WTC11 (cell line): Measurements from ENCODE around the gene ANKRD61. TPM values are rescaled to one million over a fixed set of nuclear protein-coding genes. Genes with fewer than 3 reads are reported as not detected.
"Not testable (repeated sequence)": the region's sequence is repeated elsewhere in the genome, so short reads cannot be mapped to it uniquely, and the experiment has no call there.

Experiments used
- ATAC-seq: fragments of 200-7000 bp; cut with Tn5 transposase; 2 replicates; pipeline ENCODE4 v1.10.0; 2021; ENCODE audit warnings: mild to moderate bottlenecking, moderate library complexity
- Bru-seq: library from RNA; stranded (reverse); fragments of 400-500 nt; gene quantifications from one replicate; lab custom pipeline; 2021; lab: Mats Ljungman, UMichigan
- CTCF ChIA-PET: fragments of 300-600 bp; sonication (Branson Sonifier 250); formaldehyde crosslinking; loops from one replicate; lab custom pipeline; 2021; ENCODE audit warnings: antibody characterized with exemption; lab: Charles Lee
- POLR2A ChIA-PET: fragments of 350-600 bp; sonication (Branson Sonifier 250); formaldehyde crosslinking; loops from one replicate; lab custom pipeline; 2021; ENCODE audit warnings: antibody characterized with exemption; lab: Charles Lee
- DNase-seq: peaks from one replicate; pipeline ENCODE4 v3.0.0; 2021; ENCODE audit warnings: low spot score
- H3K27ac Mint-ChIP-seq: 2 replicates; pipeline ENCODE4 v1.8.0; 2021; ENCODE audit warnings: mixed read lengths
- H3K27me3 Mint-ChIP-seq: 2 replicates; pipeline ENCODE4 v1.8.0; 2021; ENCODE audit warnings: low read depth, mild to moderate bottlenecking, moderate library complexity, mixed read lengths
- H3K36me3 Mint-ChIP-seq: 2 replicates; pipeline ENCODE4 v1.8.0; 2021; ENCODE audit warnings: mixed read lengths
- H3K4me1 Mint-ChIP-seq: 2 replicates; pipeline ENCODE4 v1.8.0; 2022; ENCODE audit warnings: mixed read lengths
- H3K4me3 Mint-ChIP-seq: 2 replicates; pipeline ENCODE4 v1.8.0; 2021; ENCODE audit warnings: mild to moderate bottlenecking, moderate library complexity, mixed read lengths
- H3K9me3 Mint-ChIP-seq: 2 replicates; pipeline ENCODE4 v1.8.0; 2021; ENCODE audit warnings: mixed read lengths
- CREB1 ChIP-seq: sonication (generic); formaldehyde crosslinking; IDR thresholded peaks from 2 replicates; pipeline ENCODE4 v1.8.0; 2023; ENCODE audit warnings: mild to moderate bottlenecking, missing genetic modification reagents
- CREM ChIP-seq: sonication (generic); formaldehyde crosslinking; IDR thresholded peaks from 2 replicates; pipeline ENCODE4 v1.8.1; 2022; ENCODE audit warnings: mild to moderate bottlenecking, missing genetic modification reagents, moderate library complexity
- ESRRA ChIP-seq: sonication (generic); formaldehyde crosslinking; IDR thresholded peaks from 2 replicates; pipeline ENCODE4 v1.8.1; 2022; ENCODE audit warnings: mild to moderate bottlenecking, missing genetic modification reagents, borderline replicate concordance
- FOXJ3 ChIP-seq: sonication (generic); formaldehyde crosslinking; IDR thresholded peaks from 2 replicates; pipeline ENCODE4 v1.9.0; 2021; ENCODE audit warnings: missing genetic modification reagents, mild to moderate bottlenecking, borderline replicate concordance
- FOXK1 ChIP-seq: sonication (generic); formaldehyde crosslinking; IDR thresholded peaks from 2 replicates; pipeline ENCODE4 v1.8.0; 2022; ENCODE audit warnings: mild to moderate bottlenecking, moderate library complexity, missing genetic modification reagents
- GRHL2 ChIP-seq: fragments of 250-450 bp; sonication (Bioruptor Pico); IDR thresholded peaks from 2 replicates; pipeline ENCODE4 v1.8.0; 2022; ENCODE audit warnings: mild to moderate bottlenecking, moderate library complexity; ENCODE audit not compliant: insufficient replicate concordance, severe bottlenecking
- MXD4 ChIP-seq: fragments of 250-450 bp; sonication (Bioruptor Pico); IDR thresholded peaks from 2 replicates; pipeline ENCODE4 v1.8.0; 2021; ENCODE audit warnings: mild to moderate bottlenecking, moderate library complexity, borderline replicate concordance
- NFE2L1 ChIP-seq: sonication (generic); formaldehyde crosslinking; IDR thresholded peaks from 2 replicates; pipeline ENCODE4 v1.8.1; 2023; ENCODE audit warnings: missing genetic modification reagents
- OVOL2 ChIP-seq: fragments of 250-450 bp; sonication (Bioruptor Pico); IDR thresholded peaks from 2 replicates; pipeline ENCODE4 v1.9.0; 2021; ENCODE audit warnings: mild to moderate bottlenecking, borderline replicate concordance
- PRRX2 ChIP-seq: fragments of 250-450 bp; sonication (Bioruptor Pico); IDR thresholded peaks from 2 replicates; pipeline ENCODE4 v1.8.0; 2021; ENCODE audit warnings: mild to moderate bottlenecking
- RELA ChIP-seq: sonication (generic); formaldehyde crosslinking; IDR thresholded peaks from 2 replicates; pipeline ENCODE4 v1.8.1; 2022; ENCODE audit warnings: missing genetic modification reagents, mild to moderate bottlenecking, borderline replicate concordance
- SMAD4 ChIP-seq: sonication (generic); formaldehyde crosslinking; IDR thresholded peaks from 2 replicates; pipeline ENCODE4 v1.8.0; 2022; ENCODE audit warnings: mild to moderate bottlenecking, missing genetic modification reagents
- ZNF317 ChIP-seq: sonication (generic); formaldehyde crosslinking; IDR thresholded peaks from 2 replicates; pipeline ENCODE4 v1.8.1; 2023; ENCODE audit warnings: low read depth, mild to moderate bottlenecking, moderate library complexity, missing genetic modification reagents, borderline replicate concordance
- ZNF671 ChIP-seq: fragments of 250-450 bp; sonication (Bioruptor Pico); IDR thresholded peaks from 2 replicates; pipeline ENCODE4 v1.8.0; 2021; ENCODE audit warnings: mild to moderate bottlenecking
- long read RNA-seq, 3 experiments: library from RNA in 1 of 3; library from capped mRNA in 1 of 3; library from polyadenylated mRNA in 1 of 3; unstranded in 2 of 3; stranded (forward) in 1 of 3; transcript quantifications; one replicate each; pipeline ENCODE4 v2.0.0, GENCODE V29; 2021
- total RNA-seq: library from RNA; stranded (reverse); gene quantifications from 3 replicates; pipeline ENCODE4 v1.2.3, GENCODE V29; 2021
- TF ChIP-seq, protein P1 (sequence below): sonication (generic); formaldehyde crosslinking; IDR thresholded peaks from 2 replicates; pipeline ENCODE4 v1.8.0; 2022; ENCODE audit warnings: mild to moderate bottlenecking, missing genetic modification reagents
- TF ChIP-seq, protein P2 (sequence below): fragments of 250-450 bp; sonication (Bioruptor Pico); IDR thresholded peaks from 2 replicates; pipeline ENCODE4 v1.9.0; 2021; ENCODE audit warnings: mild to moderate bottlenecking
- TF ChIP-seq, protein P3 (sequence below): sonication (generic); formaldehyde crosslinking; IDR thresholded peaks from 2 replicates; pipeline ENCODE4 v1.8.1; 2023; ENCODE audit warnings: mild to moderate bottlenecking, missing genetic modification reagents, borderline replicate concordance
- TF ChIP-seq, protein P4 (sequence below): sonication (generic); formaldehyde crosslinking; IDR thresholded peaks from 2 replicates; pipeline ENCODE4 v1.8.1; 2022; ENCODE audit warnings: missing genetic modification reagents, borderline replicate concordance
- TF ChIP-seq, protein P5 (sequence below): fragments of 250-450 bp; sonication (Bioruptor Pico); conservative IDR thresholded peaks from 2 replicates; pipeline ENCODE4 v1.9.0; 2021; ENCODE audit warnings: mild to moderate bottlenecking

The ANKRD61 gene
- total RNA-seq, result not detected in 3 replicates
- Bru-seq, nascent RNA, result percentile 29 among the genes with signal in this experiment
- long read RNA-seq, experiment 1, result 0 reads
- long read RNA-seq, experiment 2, result 0 reads
- long read RNA-seq, experiment 3, result 0 reads

DNA sequence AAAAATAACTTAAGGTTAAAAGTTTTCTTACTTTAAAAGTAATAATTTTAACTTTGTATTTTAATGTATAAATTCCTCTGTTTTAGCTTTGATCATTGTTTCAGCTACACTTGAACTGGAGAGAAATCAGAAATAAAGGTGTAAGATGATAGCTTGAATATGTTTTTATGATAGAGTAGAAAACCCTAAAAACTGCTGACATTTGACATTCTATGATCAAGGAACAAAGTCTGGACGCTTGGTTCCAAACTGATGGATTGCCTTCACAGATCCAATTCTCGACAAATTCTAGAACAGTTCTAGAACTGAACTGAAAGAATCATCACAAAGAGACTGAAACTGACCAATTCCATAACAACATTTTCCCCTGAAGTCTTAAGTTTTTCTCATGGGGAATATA, at the start of gene ANKRD61:
Gene ANKRD61, plus strand, starts transcription at position 389 of the 400 bp plus-strand sequence. Its CDS starts 0 bp downstream, at position 389.
- H3K9me3 Mint-ChIP-seq, result no peaks in the 10 kb centered on the region
- H3K4me3 Mint-ChIP-seq, result no peak within 1 kb of the TSS
- peaks cover 64% of the 10 kb centered on the region for H3K36me3 Mint-ChIP-seq
- ChIA-PET POLR2A (interaction anchor here (1.1 kb wide), 1 partner anchor 22 kb away, joined by 3 read pairs; the partner anchor contains the start of genes AIMP2 and PMS2), CTCF (interaction anchor here (1.4 kb wide), 1 partner anchor 174 kb away, joined by 3 read pairs; no protein-coding TSS in a partner anchor)
- TF ChIP-seq SMAD4 (CRISPR knock-in tag) (no peak), ZNF671 (CRISPR knock-in tag) (no peak), FOXK1 (CRISPR knock-in tag) (no peak), MXD4 (CRISPR knock-in tag) (no peak), CREM (no peak), RELA (CRISPR knock-in tag) (no peak)
- TF ChIP-seq, protein P1, sequence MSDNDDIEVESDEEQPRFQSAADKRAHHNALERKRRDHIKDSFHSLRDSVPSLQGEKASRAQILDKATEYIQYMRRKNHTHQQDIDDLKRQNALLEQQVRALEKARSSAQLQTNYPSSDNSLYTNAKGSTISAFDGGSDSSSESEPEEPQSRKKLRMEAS (CRISPR knock-in tag), result no peak
- H3K4me1 Mint-ChIP-seq, result peaks cover 2% of the 10 kb centered on the region; the same call in 1 of the 2 replicates
- H3K27ac Mint-ChIP-seq, result 0 out of 2 replicates have a peak within 1 kb of the TSS, but pooled peaks have one; percentile 6
- DNase-seq (no peak), ATAC-seq (no peak)
- H3K27me3 Mint-ChIP-seq, result no peaks in the 10 kb centered on the region

DNA sequence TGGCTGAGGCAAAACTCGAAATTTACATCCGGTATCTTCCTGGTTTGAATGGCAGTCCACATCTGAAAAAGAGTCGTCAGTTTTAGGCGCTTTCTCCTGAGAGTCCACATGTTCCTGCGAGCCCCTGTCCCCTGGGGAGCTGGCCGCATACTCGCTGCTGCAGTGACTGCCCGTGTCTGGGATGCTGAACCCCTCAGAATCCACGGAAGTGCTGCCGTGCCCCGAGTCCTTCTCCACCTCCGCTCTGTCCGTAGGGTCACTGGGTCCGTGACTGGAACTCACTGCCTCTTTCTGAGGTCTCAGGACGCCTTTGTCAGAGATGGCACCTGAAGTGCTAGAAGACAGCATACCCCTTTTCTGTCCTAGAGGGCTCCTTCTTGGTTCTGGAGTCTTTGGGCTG, 44.1 kb upstream of the ANKRD61 start:
- CTCF ChIA-PET, DNase-seq, H3K9me3 Mint-ChIP-seq, H3K27me3 Mint-ChIP-seq, H3K4me3 Mint-ChIP-seq, H3K4me1 Mint-ChIP-seq, ATAC-seq, H3K27ac Mint-ChIP-seq: not testable (repeated sequence)
- H3K36me3 Mint-ChIP-seq, result peaks cover 39% of the 10 kb centered on the region
- POLR2A ChIA-PET, result interaction anchor here (0.5 kb wide), 1 partner anchor 50 kb away, joined by 4 read pairs; no protein-coding TSS in a partner anchor

DNA sequence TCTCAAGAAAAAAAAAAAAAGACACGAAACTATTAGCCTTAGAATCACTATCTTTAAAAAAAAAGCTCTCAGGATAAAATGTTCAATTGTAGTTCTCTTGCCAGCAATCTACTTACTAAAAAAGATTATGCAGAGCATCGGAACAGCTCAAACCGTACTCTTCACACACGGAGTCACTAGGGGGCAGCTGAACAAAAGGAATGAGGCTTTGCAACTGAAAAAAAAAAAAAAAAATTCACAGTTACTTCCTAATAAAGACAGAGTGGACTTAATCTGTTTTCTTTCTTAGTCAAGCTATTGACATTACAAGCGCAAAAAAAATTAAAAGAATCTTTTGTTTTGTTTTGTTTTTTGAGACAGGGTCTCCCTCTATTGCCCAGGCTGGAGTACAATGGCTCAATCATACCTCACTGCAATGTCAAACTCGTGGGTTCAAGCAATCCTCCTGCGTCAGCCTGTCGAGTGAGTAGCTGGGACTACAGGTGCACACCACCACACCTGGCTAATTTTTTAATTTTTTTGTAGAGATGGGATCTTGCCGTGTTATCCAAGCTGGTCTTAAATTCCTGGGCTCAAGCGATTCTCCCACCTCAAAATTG, 33.9 kb upstream of the ANKRD61 start:
- ChIA-PET POLR2A (interaction anchor here (0.6 kb wide), 1 partner anchor 121 kb away, joined by 3 read pairs; no protein-coding TSS in a partner anchor), CTCF (interaction anchor here (0.7 to 1.8 kb wide), 7 partner anchors 11 to 349 kb away, joined by 4 to 11 read pairs (median 6); partner anchors contain the start of genes AIMP2 and PMS2)
- ATAC-seq, result no peak
- H3K4me1 Mint-ChIP-seq, result no peaks in the 10 kb centered on the region
- no peak overlapping the region for H3K4me3 Mint-ChIP-seq
- DNase-seq, result peak; percentile 18
- no peak overlapping the region for H3K27ac Mint-ChIP-seq
- peaks cover 50% of the 10 kb centered on the region for H3K36me3 Mint-ChIP-seq
- H3K27me3 Mint-ChIP-seq, result no peaks in the 10 kb centered on the region
- H3K9me3 Mint-ChIP-seq, result no peaks in the 10 kb centered on the region
- TF ChIP-seq, protein P2, sequence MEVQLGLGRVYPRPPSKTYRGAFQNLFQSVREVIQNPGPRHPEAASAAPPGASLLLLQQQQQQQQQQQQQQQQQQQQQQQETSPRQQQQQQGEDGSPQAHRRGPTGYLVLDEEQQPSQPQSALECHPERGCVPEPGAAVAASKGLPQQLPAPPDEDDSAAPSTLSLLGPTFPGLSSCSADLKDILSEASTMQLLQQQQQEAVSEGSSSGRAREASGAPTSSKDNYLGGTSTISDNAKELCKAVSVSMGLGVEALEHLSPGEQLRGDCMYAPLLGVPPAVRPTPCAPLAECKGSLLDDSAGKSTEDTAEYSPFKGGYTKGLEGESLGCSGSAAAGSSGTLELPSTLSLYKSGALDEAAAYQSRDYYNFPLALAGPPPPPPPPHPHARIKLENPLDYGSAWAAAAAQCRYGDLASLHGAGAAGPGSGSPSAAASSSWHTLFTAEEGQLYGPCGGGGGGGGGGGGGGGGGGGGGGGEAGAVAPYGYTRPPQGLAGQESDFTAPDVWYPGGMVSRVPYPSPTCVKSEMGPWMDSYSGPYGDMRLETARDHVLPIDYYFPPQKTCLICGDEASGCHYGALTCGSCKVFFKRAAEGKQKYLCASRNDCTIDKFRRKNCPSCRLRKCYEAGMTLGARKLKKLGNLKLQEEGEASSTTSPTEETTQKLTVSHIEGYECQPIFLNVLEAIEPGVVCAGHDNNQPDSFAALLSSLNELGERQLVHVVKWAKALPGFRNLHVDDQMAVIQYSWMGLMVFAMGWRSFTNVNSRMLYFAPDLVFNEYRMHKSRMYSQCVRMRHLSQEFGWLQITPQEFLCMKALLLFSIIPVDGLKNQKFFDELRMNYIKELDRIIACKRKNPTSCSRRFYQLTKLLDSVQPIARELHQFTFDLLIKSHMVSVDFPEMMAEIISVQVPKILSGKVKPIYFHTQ (CRISPR knock-in tag), result no peak
- TF ChIP-seq PRRX2 (CRISPR knock-in tag), result no peak
- TF ChIP-seq, protein P3, sequence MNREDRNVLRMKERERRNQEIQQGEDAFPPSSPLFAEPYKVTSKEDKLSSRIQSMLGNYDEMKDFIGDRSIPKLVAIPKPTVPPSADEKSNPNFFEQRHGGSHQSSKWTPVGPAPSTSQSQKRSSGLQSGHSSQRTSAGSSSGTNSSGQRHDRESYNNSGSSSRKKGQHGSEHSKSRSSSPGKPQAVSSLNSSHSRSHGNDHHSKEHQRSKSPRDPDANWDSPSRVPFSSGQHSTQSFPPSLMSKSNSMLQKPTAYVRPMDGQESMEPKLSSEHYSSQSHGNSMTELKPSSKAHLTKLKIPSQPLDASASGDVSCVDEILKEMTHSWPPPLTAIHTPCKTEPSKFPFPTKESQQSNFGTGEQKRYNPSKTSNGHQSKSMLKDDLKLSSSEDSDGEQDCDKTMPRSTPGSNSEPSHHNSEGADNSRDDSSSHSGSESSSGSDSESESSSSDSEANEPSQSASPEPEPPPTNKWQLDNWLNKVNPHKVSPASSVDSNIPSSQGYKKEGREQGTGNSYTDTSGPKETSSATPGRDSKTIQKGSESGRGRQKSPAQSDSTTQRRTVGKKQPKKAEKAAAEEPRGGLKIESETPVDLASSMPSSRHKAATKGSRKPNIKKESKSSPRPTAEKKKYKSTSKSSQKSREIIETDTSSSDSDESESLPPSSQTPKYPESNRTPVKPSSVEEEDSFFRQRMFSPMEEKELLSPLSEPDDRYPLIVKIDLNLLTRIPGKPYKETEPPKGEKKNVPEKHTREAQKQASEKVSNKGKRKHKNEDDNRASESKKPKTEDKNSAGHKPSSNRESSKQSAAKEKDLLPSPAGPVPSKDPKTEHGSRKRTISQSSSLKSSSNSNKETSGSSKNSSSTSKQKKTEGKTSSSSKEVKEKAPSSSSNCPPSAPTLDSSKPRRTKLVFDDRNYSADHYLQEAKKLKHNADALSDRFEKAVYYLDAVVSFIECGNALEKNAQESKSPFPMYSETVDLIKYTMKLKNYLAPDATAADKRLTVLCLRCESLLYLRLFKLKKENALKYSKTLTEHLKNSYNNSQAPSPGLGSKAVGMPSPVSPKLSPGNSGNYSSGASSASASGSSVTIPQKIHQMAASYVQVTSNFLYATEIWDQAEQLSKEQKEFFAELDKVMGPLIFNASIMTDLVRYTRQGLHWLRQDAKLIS (CRISPR knock-in tag), result no peak
- TF ChIP-seq ZNF317 (CRISPR knock-in tag), result no peak
- TF ChIP-seq FOXJ3 (CRISPR knock-in tag), result no peak
- TF ChIP-seq, protein P4, sequence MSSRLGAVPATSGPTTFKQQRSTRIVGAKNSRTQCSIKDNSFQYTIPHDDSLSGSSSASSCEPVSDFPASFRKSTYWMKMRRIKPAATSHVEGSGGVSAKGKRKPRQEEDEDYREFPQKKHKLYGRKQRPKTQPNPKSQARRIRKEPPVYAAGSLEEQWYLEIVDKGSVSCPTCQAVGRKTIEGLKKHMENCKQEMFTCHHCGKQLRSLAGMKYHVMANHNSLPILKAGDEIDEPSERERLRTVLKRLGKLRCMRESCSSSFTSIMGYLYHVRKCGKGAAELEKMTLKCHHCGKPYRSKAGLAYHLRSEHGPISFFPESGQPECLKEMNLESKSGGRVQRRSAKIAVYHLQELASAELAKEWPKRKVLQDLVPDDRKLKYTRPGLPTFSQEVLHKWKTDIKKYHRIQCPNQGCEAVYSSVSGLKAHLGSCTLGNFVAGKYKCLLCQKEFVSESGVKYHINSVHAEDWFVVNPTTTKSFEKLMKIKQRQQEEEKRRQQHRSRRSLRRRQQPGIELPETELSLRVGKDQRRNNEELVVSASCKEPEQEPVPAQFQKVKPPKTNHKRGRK (CRISPR knock-in tag), result no peak
- TF ChIP-seq CREB1, result no peak
- no peak for TF ChIP-seq NFE2L1
- TF ChIP-seq OVOL2 (CRISPR knock-in tag), result no peak
- TF ChIP-seq, protein P5, sequence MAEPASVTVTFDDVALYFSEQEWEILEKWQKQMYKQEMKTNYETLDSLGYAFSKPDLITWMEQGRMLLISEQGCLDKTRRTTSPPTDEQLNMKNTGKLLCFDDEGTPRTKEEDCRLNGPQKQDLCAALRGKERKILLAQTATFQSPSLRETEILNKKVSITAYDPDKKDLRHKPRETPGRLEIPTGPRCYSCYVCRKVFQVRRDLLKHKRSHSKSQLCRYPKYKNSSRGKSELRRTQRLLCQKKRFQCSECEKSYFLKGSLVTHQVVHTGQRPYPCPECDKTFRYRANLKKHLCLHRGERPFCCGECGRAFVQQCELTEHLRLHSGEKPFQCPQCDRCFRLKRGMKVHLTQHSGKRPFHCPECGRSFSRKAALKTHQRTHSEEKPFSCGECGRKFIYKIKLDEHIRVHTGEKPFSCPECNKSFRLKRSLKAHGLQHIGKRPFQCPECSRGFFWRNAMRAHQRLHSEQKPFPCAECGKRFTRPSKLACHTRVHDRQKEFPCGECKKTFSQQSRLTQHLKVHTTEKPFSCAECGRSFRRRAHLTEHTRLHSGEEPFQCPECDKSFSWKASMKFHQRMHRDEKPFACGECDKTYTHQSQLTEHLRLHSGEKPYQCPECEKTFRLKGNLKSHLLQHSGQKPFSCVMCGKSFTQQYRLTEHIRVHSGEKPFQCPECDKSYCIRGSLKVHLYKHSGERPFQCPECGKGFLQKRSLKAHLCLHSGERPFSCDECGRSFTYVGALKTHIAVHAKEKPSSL (CRISPR knock-in tag), result no peak
- no peak for TF ChIP-seq GRHL2 (CRISPR knock-in tag)
- no peak for TF ChIP-seq ESRRA (CRISPR knock-in tag)
